GM23338 (cell line): ENCODE results near the gene RTL10. TPM values are rescaled to one million over a fixed set of nuclear protein-coding genes. Genes with fewer than 3 reads are reported as not detected.

Source experiments
- ATAC-seq: fragments of 200-7000 bp; cut with Tn5 transposase; 3 replicates; pipeline ENCODE4 v1.9.1; 2020
- DNase-seq: peaks from one replicate; pipeline ENCODE4 v3.0.0-alpha.2; 2015; ENCODE audit warnings: low spot score
- H2AFZ ChIP-seq: fragments of 200-600 bp; sonication (generic); 2 replicates; pipeline ENCODE4 v1.8.0; 2016; ENCODE audit warnings: antibody characterized with exemption, mild to moderate bottlenecking, moderate library complexity
- H3F3A ChIP-seq: fragments of 200-600 bp; sonication (generic); replicated peaks from 2 replicates; pipeline ENCODE4 v1.8.0; 2017; ENCODE audit warnings: antibody characterized with exemption, mixed run types, low read depth
- H3K27ac ChIP-seq: fragments of 200-600 bp; sonication (generic); 2 replicates; pipeline ENCODE4 v1.6.1; 2016; ENCODE audit warnings: low read depth
- H3K27me3 ChIP-seq: fragments of 200-600 bp; sonication (generic); 2 replicates; pipeline ENCODE4 v1.8.0; 2016; ENCODE audit warnings: mild to moderate bottlenecking, mixed run types, moderate library complexity; ENCODE audit not compliant: insufficient read depth
- H3K36me3 ChIP-seq: fragments of 200-600 bp; sonication (generic); 2 replicates; pipeline ENCODE4 v1.8.0; 2016; ENCODE audit warnings: mild to moderate bottlenecking; ENCODE audit not compliant: insufficient read depth
- H3K4me1 ChIP-seq: fragments of 200-600 bp; sonication (generic); 2 replicates; pipeline ENCODE4 v1.8.0; 2016; ENCODE audit warnings: mild to moderate bottlenecking, moderate library complexity; ENCODE audit not compliant: insufficient read depth
- H3K4me2 ChIP-seq: fragments of 200-600 bp; sonication (generic); 2 replicates; pipeline ENCODE4 v1.7.1; 2017; ENCODE audit warnings: mixed run types
- H3K4me3 ChIP-seq: fragments of 200-600 bp; sonication (generic); 2 replicates; pipeline ENCODE4 v1.6.1; 2016; ENCODE audit warnings: mixed run types
- H3K79me2 ChIP-seq: fragments of 200-600 bp; sonication (generic); replicated peaks from 2 replicates; pipeline ENCODE4 v1.8.0; 2017; ENCODE audit warnings: mild to moderate bottlenecking; ENCODE audit not compliant: insufficient read depth
- H3K9me2 ChIP-seq: fragments of 200-600 bp; sonication (generic); 2 replicates; pipeline ENCODE4 v1.8.0; 2017; ENCODE audit not compliant: insufficient read depth
- H4K20me1 ChIP-seq: fragments of 200-600 bp; sonication (generic); replicated peaks from 2 replicates; pipeline ENCODE4 v1.8.0; 2017; ENCODE audit warnings: mild to moderate bottlenecking; ENCODE audit not compliant: insufficient read depth
- H3K27ac Mint-ChIP-seq: 2 replicates; pipeline ENCODE4 v1.8.0; 2020; ENCODE audit warnings: inconsistent platforms, mild to moderate bottlenecking, moderate library complexity, mixed read lengths
- H3K27me3 Mint-ChIP-seq: 3 replicates; pipeline ENCODE4 v1.8.0; 2022; ENCODE audit warnings: low read depth, mild to moderate bottlenecking, moderate library complexity, mixed read lengths, inconsistent platforms; ENCODE audit not compliant: insufficient read depth, poor library complexity
- H3K36me3 Mint-ChIP-seq: 3 replicates; pipeline ENCODE4 v1.8.0; 2021; ENCODE audit warnings: low read depth, mild to moderate bottlenecking, inconsistent platforms, moderate library complexity, mixed read lengths
- H3K4me1 Mint-ChIP-seq: 3 replicates; pipeline ENCODE4 v1.8.0; 2020; ENCODE audit warnings: mild to moderate bottlenecking, inconsistent platforms, mixed read lengths
- H3K4me3 Mint-ChIP-seq: 3 replicates; pipeline ENCODE4 v1.8.0; 2021; ENCODE audit warnings: moderate library complexity, mild to moderate bottlenecking, inconsistent platforms, mixed read lengths
- H3K9me3 Mint-ChIP-seq: 3 replicates; pipeline ENCODE4 v1.8.0; 2020; ENCODE audit warnings: moderate library complexity, mild to moderate bottlenecking, inconsistent platforms, mixed read lengths
- CREB1 ChIP-seq: fragments of 250-450 bp; sonication (Bioruptor Pico); IDR thresholded peaks from 2 replicates; pipeline ENCODE4 v1.5.0; 2020; ENCODE audit warnings: low read depth, mild to moderate bottlenecking, moderate library complexity
- EZH2 ChIP-seq: fragments of 200-600 bp; sonication (generic); IDR thresholded peaks from one replicate; pipeline ENCODE4 v1.8.0; 2017; ENCODE audit warnings: antibody characterized with exemption, mild to moderate bottlenecking, low read depth; ENCODE audit not compliant: unreplicated experiment
- EZH2phosphoT487 ChIP-seq: fragments of 200-600 bp; sonication (generic); IDR thresholded peaks from one replicate; pipeline ENCODE4 v1.8.1; 2018; ENCODE audit warnings: antibody characterized with exemption; ENCODE audit not compliant: unreplicated experiment
- JUNB ChIP-seq: IDR thresholded peaks from one replicate; pipeline ENCODE4 v1.6.1; 2016; ENCODE audit warnings: antibody characterized with exemption; ENCODE audit not compliant: unreplicated experiment
- NANOG ChIP-seq: IDR thresholded peaks from 2 replicates; pipeline ENCODE4 v1.6.1; 2016; ENCODE audit warnings: antibody characterized with exemption, borderline replicate concordance
- POLR2AphosphoS5 ChIP-seq: IDR thresholded peaks from 2 replicates; pipeline ENCODE4 v1.6.1; 2016; ENCODE audit warnings: antibody characterized with exemption, low read depth
- ZNF114 ChIP-seq: fragments of 250-450 bp; sonication (Bioruptor Pico); IDR thresholded peaks from 2 replicates; pipeline ENCODE4 v1.5.0; 2020; ENCODE audit warnings: mild to moderate bottlenecking, moderate library complexity
- ZNF331 ChIP-seq: fragments of 250-450 bp; sonication (Bioruptor Pico); IDR thresholded peaks from 2 replicates; pipeline ENCODE4 v1.5.0; 2020; ENCODE audit warnings: low read depth, mild to moderate bottlenecking, moderate library complexity
- polyA plus RNA-seq: library from polyadenylated mRNA; unstranded; fragments of >200 nt; fragmentation: Nextera tagmentation; extraction: Ambion mirVana; gene quantifications from 2 replicates; pipeline ENCODE4 v1.2.1, GENCODE V29; 2016
- total RNA-seq: library from RNA; depleted of rRNA; stranded (reverse); fragments of >200 nt; shearing (Covaris generic); gene quantifications from 2 replicates; pipeline ENCODE4 v1.2.3, GENCODE V29; 2014
- TF ChIP-seq, protein P1 (sequence below): IDR thresholded peaks from 2 replicates; pipeline ENCODE4 v1.6.1; 2016; ENCODE audit warnings: antibody characterized with exemption
- TF ChIP-seq, protein P2 (sequence below): IDR thresholded peaks from one replicate; pipeline ENCODE4 v1.6.1; 2018; ENCODE audit warnings: antibody characterized with exemption; ENCODE audit not compliant: unreplicated experiment
- TF ChIP-seq, protein P3 (sequence below): fragments of 250-450 bp; sonication (Bioruptor Pico); IDR thresholded peaks from 2 replicates; pipeline ENCODE4 v1.5.0; 2020; ENCODE audit warnings: mild to moderate bottlenecking, moderate library complexity

RTL10 gene
- total and polyA plus RNA-seq, 2 experiments from 2014 or later = 9.4 to 17.4 TPM

DNA sequence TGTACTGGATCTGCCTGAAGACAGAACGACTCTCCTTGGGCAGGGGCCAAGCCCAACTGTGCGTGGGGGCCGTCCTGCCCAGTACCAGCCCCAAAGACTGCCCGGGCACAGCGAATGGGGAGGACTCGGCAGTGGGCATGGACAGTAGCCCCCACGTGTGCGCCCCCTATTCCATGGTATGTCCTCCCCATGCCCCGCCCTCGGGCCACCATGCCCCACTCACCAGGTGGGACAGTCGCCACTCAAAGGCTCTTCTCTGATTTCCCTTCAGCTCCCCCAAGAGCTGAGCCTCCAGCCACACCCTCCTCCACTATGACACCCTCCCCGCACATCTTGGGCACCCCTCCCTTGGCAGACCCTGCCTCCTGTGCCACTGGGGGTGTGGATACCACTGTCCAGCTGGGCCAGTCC is 43.5 kb downstream of the RTL10 start:
- no peaks in the 10 kb centered on the region for H3K27me3 ChIP-seq
- Mint-ChIP-seq H3K4me1 (no peaks in the 10 kb centered on the region), H3K27me3 (peaks cover 16% of the 10 kb centered on the region), H3K27ac (no peak overlapping the region), H3K9me3 (no peaks in the 10 kb centered on the region), H3K36me3 (no peaks in the 10 kb centered on the region), H3K4me3 (no peak overlapping the region)
- no peaks in the 10 kb centered on the region for H3K4me1 ChIP-seq
- no peak for DNase-seq
- H4K20me1 ChIP-seq = no peaks in the 10 kb centered on the region; the same call in 1 of the 2 replicates
- H3K4me2 ChIP-seq = no peak overlapping the region
- TF ChIP-seq NANOG (no peak), ZNF331 (CRISPR knock-in tag) (no peak), EZH2phosphoT487 (no peak)
- TF ChIP-seq, protein P1, sequence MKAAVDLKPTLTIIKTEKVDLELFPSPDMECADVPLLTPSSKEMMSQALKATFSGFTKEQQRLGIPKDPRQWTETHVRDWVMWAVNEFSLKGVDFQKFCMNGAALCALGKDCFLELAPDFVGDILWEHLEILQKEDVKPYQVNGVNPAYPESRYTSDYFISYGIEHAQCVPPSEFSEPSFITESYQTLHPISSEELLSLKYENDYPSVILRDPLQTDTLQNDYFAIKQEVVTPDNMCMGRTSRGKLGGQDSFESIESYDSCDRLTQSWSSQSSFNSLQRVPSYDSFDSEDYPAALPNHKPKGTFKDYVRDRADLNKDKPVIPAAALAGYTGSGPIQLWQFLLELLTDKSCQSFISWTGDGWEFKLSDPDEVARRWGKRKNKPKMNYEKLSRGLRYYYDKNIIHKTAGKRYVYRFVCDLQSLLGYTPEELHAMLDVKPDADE = no peak
- TF ChIP-seq, protein P2, sequence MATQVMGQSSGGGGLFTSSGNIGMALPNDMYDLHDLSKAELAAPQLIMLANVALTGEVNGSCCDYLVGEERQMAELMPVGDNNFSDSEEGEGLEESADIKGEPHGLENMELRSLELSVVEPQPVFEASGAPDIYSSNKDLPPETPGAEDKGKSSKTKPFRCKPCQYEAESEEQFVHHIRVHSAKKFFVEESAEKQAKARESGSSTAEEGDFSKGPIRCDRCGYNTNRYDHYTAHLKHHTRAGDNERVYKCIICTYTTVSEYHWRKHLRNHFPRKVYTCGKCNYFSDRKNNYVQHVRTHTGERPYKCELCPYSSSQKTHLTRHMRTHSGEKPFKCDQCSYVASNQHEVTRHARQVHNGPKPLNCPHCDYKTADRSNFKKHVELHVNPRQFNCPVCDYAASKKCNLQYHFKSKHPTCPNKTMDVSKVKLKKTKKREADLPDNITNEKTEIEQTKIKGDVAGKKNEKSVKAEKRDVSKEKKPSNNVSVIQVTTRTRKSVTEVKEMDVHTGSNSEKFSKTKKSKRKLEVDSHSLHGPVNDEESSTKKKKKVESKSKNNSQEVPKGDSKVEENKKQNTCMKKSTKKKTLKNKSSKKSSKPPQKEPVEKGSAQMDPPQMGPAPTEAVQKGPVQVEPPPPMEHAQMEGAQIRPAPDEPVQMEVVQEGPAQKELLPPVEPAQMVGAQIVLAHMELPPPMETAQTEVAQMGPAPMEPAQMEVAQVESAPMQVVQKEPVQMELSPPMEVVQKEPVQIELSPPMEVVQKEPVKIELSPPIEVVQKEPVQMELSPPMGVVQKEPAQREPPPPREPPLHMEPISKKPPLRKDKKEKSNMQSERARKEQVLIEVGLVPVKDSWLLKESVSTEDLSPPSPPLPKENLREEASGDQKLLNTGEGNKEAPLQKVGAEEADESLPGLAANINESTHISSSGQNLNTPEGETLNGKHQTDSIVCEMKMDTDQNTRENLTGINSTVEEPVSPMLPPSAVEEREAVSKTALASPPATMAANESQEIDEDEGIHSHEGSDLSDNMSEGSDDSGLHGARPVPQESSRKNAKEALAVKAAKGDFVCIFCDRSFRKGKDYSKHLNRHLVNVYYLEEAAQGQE = no peak
- H3K9me2 ChIP-seq = no peaks in the 10 kb centered on the region
- H3F3A ChIP-seq = no peaks in the 10 kb centered on the region
- no peak for ATAC-seq
- H3K79me2 ChIP-seq = no peaks in the 10 kb centered on the region
- H3K36me3 ChIP-seq = no peaks in the 10 kb centered on the region
- H2AFZ ChIP-seq = no peak overlapping the region
- H3K4me3 ChIP-seq = no peak overlapping the region
- H3K27ac ChIP-seq = no peak overlapping the region

DNA sequence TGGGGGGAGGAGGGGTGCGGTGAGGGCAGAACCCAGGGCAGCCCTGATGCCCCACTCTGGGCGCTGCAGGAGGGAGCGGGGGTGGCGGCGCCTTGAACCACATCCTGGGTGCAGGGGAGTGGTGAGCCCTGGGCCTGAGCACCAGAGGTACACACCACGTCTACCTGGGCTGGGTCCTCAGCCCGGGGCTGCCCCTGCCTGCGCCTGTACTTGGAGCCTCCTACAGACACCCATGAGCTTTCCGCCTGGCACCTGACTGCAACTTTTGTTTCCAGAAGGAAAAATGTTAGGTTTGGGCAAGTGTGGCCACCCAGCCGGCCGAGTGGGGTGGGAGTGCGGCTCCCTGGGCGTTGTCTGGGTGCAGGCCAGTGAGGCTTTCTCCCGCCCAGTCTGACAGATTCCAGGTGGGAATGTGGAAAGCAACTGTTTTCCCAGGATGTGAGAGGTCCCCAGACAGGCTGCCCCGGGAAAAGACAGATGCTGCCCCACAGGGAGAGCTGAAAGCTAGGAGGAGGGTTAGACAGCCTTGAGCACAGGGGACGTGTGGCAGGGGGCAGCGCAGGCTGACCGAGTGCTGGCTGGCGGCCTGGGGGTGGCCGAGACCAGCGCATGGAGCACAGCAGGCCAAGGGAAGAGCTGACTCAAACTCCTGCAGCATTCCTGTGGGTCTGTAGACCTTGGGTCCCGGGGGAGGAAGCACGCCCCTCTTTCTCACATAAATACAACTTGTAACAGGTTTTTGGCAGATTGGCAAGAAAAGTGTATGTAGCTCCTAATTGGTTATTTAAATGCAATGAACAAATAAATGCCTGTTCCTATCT is 44.1 kb downstream of the RTL10 start:
- no peaks in the 10 kb centered on the region for H3K36me3 Mint-ChIP-seq
- TF ChIP-seq POLR2AphosphoS5 (no peak), CREB1 (no peak), EZH2 (no peak), ZNF114 (CRISPR knock-in tag) (no peak), JUNB (no peak)
- TF ChIP-seq, protein P3, sequence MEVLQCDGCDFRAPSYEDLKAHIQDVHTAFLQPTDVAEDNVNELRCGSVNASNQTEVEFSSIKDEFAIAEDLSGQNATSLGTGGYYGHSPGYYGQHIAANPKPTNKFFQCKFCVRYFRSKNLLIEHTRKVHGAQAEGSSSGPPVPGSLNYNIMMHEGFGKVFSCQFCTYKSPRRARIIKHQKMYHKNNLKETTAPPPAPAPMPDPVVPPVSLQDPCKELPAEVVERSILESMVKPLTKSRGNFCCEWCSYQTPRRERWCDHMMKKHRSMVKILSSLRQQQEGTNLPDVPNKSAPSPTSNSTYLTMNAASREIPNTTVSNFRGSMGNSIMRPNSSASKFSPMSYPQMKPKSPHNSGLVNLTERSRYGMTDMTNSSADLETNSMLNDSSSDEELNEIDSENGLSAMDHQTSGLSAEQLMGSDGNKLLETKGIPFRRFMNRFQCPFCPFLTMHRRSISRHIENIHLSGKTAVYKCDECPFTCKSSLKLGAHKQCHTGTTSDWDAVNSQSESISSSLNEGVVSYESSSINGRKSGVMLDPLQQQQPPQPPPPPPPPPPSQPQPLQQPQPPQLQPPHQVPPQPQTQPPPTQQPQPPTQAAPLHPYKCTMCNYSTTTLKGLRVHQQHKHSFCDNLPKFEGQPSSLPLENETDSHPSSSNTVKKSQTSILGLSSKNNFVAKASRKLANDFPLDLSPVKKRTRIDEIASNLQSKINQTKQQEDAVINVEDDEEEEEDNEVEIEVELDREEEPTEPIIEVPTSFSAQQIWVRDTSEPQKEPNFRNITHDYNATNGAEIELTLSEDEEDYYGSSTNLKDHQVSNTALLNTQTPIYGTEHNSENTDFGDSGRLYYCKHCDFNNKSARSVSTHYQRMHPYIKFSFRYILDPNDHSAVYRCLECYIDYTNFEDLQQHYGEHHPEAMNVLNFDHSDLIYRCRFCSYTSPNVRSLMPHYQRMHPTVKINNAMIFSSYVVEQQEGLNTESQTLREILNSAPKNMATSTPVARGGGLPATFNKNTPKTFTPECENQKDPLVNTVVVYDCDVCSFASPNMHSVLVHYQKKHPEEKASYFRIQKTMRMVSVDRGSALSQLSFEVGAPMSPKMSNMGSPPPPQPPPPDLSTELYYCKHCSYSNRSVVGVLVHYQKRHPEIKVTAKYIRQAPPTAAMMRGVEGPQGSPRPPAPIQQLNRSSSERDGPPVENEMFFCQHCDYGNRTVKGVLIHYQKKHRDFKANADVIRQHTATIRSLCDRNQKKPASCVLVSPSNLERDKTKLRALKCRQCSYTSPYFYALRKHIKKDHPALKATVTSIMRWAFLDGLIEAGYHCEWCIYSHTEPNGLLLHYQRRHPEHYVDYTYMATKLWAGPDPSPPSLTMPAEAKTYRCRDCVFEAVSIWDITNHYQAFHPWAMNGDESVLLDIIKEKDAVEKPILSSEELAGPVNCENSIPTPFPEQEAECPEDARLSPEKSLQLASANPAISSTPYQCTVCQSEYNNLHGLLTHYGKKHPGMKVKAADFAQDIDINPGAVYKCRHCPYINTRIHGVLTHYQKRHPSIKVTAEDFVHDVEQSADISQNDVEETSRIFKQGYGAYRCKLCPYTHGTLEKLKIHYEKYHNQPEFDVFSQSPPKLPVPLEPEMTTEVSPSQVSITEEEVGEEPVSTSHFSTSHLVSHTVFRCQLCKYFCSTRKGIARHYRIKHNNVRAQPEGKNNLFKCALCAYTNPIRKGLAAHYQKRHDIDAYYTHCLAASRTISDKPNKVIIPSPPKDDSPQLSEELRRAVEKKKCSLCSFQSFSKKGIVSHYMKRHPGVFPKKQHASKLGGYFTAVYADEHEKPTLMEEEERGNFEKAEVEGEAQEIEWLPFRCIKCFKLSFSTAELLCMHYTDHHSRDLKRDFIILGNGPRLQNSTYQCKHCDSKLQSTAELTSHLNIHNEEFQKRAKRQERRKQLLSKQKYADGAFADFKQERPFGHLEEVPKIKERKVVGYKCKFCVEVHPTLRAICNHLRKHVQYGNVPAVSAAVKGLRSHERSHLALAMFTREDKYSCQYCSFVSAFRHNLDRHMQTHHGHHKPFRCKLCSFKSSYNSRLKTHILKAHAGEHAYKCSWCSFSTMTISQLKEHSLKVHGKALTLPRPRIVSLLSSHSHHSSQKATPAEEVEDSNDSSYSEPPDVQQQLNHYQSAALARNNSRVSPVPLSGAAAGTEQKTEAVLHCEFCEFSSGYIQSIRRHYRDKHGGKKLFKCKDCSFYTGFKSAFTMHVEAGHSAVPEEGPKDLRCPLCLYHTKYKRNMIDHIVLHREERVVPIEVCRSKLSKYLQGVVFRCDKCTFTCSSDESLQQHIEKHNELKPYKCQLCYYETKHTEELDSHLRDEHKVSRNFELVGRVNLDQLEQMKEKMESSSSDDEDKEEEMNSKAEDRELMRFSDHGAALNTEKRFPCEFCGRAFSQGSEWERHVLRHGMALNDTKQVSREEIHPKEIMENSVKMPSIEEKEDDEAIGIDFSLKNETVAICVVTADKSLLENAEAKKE (CRISPR knock-in tag) = no peak

More for the DNA sequence above, 44.1 kb downstream of the RTL10 start:
- H3K9me2 ChIP-seq = no peaks in the 10 kb centered on the region
- peak; percentile 48 for ATAC-seq
- Mint-ChIP-seq H3K4me3 (no peak overlapping the region), H3K4me1 (no peaks in the 10 kb centered on the region), H3K27ac (no peak overlapping the region), H3K27me3 (peaks cover 18% of the 10 kb centered on the region), H3K9me3 (no peaks in the 10 kb centered on the region)
- H3K36me3 ChIP-seq = no peaks in the 10 kb centered on the region
- no peak overlapping the region for H3K4me2 ChIP-seq
- H4K20me1 ChIP-seq = no peaks in the 10 kb centered on the region; the same call in 1 of the 2 replicates
- no peak overlapping the region for H2AFZ ChIP-seq
- H3F3A ChIP-seq = no peaks in the 10 kb centered on the region
- H3K79me2 ChIP-seq = no peaks in the 10 kb centered on the region
- H3K4me1 ChIP-seq = no peaks in the 10 kb centered on the region
- no peak for DNase-seq
- no peak overlapping the region for H3K4me3 ChIP-seq
- 0 out of 2 replicates have a peak overlapping the region, but pooled peaks have one; percentile 32 for H3K27ac ChIP-seq
- H3K27me3 ChIP-seq = no peaks in the 10 kb centered on the region
